DLD1 (cell line): Measurements from ENCODE around the gene ADAM23.

Source experiments
- in situ Hi-C: cut with HindIII; loops from 2 replicates; pipeline ENCODE4 v1.10.0; 2017; ENCODE audit warnings: low sequenced_read_pairs

The ADAM23 gene

DNA sequence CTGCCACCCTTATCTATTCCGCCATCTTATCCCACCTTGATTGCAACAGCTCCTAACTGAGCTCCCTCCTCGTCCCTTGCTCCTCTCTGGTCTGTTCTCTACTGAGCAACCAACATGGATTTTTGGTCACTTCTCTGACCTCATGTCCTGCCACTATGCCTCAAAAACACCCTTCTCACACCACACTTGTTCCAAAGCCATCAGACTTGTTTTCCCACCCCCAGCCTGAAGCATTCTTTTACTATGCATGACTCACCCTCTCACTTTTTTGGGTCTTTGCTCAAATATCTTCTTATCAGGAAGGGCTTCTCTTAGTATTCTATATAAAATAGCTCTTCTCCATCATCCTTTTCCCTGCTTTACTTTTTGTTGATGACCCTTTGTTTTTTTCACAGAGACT lies 196.3 kb downstream of the ADAM23 start:
- in situ Hi-C loops, result no loop called here

DNA sequence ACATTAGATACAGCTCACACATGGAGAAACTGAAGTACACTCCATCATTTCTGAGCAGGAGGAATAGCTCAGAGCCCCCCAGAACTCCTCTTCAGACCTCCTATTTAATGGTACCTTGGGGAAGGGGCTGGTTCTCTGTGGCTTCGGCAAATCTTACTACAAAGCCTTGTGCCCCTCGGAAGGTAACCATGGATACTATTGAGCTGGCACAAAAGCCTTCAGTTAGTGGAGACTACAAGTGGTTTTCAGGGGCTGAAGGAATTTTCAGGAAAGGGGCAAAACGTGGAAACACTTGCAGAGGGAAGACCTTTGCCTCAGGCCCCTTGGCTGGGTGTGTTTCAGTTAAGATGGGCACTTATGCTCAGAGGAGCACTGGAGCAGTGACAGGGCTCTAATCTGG lies 197.9 kb downstream of the ADAM23 start:
- in situ Hi-C loops, result no loop called here

DNA sequence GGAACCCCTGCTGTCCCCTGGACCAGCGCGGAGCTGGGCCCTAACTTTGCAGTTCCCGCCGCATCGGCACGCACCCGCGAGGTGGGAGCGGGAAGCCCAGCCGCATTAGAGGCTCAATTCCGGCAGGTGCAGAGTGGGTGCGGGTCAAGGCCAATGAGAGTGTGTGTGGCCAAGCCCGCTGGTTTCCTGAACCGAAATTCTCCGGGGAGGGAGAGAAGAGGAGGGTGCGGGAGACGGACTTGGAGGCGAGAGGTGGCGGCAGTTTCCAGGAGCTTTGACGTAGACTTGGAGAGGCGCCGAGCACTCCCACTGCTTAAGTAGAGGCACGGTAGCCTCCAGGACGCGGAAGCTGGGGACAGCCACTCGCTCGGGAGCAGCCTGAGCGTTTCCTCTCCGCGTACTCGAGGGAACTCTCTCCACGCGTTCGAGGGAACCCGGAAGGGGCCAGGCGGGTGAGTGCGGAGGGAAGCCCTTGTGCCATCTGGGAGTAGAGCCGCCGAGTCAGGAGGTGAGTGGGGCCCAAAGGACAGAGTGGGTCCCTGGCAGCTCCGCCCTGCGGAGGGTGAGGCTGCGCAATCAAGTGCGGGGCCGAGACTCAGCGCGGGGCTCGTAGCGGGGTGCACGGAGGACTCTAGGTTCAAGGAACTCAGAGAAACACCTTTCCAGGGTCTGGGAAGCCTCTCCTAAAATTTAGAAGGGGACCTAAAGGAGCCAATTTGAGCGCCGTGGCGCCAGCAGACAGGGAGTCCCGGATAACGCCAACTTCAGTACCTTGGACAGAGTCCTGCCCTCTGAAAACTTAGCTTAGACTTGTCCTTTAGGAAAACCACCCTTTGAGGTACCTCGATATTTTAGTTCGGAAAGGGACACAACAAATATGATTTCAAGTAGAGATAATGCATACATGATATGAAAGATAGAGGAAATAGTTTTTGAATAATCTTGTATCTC lies 199.0 kb downstream of the ADAM23 start, which contains the start of gene FAM237A:
TSS of gene FAM237A (plus strand) at position 413 of the 951 bp plus-strand sequence. CDS start 1,750 bp downstream, outside the sequence.
- in situ Hi-C loops, result no loop called here

- in situ Hi-C loops, result no loop called here
Observed at GRCh38 chr2:206647985-206648384, 204.7 kb downstream of the ADAM23 start.

DNA sequence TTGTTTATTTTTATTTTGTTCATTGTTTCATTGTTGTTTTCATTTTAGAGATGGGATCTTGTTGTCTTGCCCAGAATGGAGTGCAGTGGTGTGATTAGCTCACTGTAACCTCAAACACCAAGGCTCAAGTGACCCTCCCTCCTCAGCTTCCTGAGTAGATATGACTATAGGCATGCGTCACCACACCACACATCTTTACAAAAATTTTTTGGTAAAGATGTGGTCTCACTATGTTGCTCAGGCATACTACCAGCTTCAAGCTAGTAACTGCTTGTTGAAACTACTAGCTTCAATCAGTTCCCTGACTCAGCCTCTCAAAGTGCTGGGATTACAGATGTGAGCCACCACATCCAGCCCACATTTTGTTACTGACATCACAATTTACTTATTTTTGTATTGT lies 213.8 kb downstream of the ADAM23 start:
- in situ Hi-C loops, result no loop called here

DNA sequence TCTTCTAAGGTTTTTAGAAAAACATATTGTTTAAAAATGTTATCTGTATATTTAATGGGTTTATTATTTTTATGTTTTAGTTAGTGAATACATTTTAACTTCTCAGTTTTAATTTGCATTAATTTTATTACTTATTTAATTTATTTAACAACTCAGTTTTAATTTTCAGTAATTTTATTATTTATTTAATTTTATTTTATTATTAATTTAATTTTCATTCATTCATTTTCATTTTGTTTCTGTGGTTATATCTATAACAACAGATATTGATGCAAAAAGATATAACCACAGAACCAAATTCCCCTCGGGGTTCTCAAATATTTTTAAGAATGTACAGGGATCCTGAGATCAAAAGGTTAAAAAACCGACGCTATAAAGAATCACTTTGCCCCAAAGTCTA lies 221.9 kb downstream of the ADAM23 start:
- in situ Hi-C loops, result no loop called here
